Sigmoid colon (tissue), 4 donors: Measurements from ENCODE around the gene DDI2.

Source experiments
- POLR2A ChIP-seq, 2 donors: fragments of 450-650 bp; IDR thresholded peaks; one replicate each; pipeline ENCODE4 v1.6.1; 2016; ENCODE audit warnings: antibody characterized with exemption in 2 of 2, mild to moderate bottlenecking in 2 of 2, moderate library complexity in 2 of 2
- POLR2AphosphoS5 ChIP-seq, 4 donors: sonication (generic); formaldehyde crosslinking; IDR thresholded peaks; one replicate each; pipeline ENCODE4 v1.6.1; 2017; ENCODE audit warnings: antibody characterized with exemption in 4 of 4

GRCh38 chr1:15624133-15624714, 7.0 kb downstream of the DDI2 start:
- TF ChIP-seq POLR2A (IDR thresholded peaks at IDR 0.05): no peak
- no peak for TF ChIP-seq POLR2AphosphoS5 (IDR thresholded peaks at IDR 0.05)
